Keratinocyte (primary cell): ENCODE results near the gene GPX2. TPM values are rescaled to one million over a fixed set of nuclear protein-coding genes. Genes with fewer than 3 reads are reported as not detected.

Source experiments
- DNase-seq: peaks from one replicate; pipeline ENCODE4 v3.0.0-alpha.2; 2011; ENCODE audit warnings: low read depth, missing footprints, low spot score
- FAIRE-seq: peaks from 2 replicates; lab custom pipeline; 2011; peaks lifted over from hg19 to GRCh38; lab: Jason Lieb, UNC
- H2AFZ ChIP-seq: 2 replicates; pipeline ENCODE4 v1.6.0; 2012; ENCODE audit warnings: low read length, control low read depth, inconsistent platforms; ENCODE audit not compliant: control insufficient read depth
- H3K27ac ChIP-seq: 2 replicates; pipeline ENCODE4 v1.5.1; 2011; ENCODE audit warnings: low read length; ENCODE audit not compliant: control insufficient read depth, insufficient read depth
- H3K27me3 ChIP-seq: 3 replicates; pipeline ENCODE4 v1.6.0; 2011; ENCODE audit warnings: low read length; ENCODE audit not compliant: control insufficient read depth, insufficient read depth; ENCODE audit errors: extremely low read depth
- H3K36me3 ChIP-seq, 2 experiments: 2 replicates in 1 of 2; 3 replicates in 1 of 2; pipeline ENCODE4 v1.5.1; 2011; ENCODE audit warnings: low read length in 2 of 2, mild to moderate bottlenecking in 1 of 2; ENCODE audit not compliant: control insufficient read depth in 2 of 2, insufficient read depth in 2 of 2; ENCODE audit errors: extremely low read depth in 1 of 2
- H3K4me1 ChIP-seq: 3 replicates; pipeline ENCODE4 v1.5.1; 2011; ENCODE audit warnings: low read length; ENCODE audit not compliant: control insufficient read depth, insufficient read depth; ENCODE audit errors: extremely low read depth
- H3K4me2 ChIP-seq: 3 replicates; pipeline ENCODE4 v1.6.0; 2011; ENCODE audit warnings: low read depth, low read length; ENCODE audit not compliant: control insufficient read depth, insufficient read depth; ENCODE audit errors: extremely low read depth
- H3K4me3 ChIP-seq, 3 experiments: fragments of 200-600 bp in 1 of 3; sonication (generic) in 1 of 3; 2 replicates in 2 of 3; 3 replicates in 1 of 3; pipeline ENCODE4 v1.5.1; 2011 to 2016; ENCODE audit warnings: low read length in 3 of 3, mild to moderate bottlenecking in 3 of 3, control low read depth in 2 of 3, inconsistent platforms in 1 of 3, low read depth in 1 of 3, mixed read lengths in 1 of 3, mixed run types in 1 of 3, moderate library complexity in 1 of 3; ENCODE audit not compliant: control insufficient read depth in 2 of 3, insufficient read depth in 2 of 3; ENCODE audit errors: extremely low read depth in 1 of 3
- H3K79me2 ChIP-seq: 2 replicates; pipeline ENCODE4 v1.6.0; 2012; ENCODE audit warnings: low read length; ENCODE audit not compliant: control insufficient read depth, insufficient read depth
- H3K9ac ChIP-seq: 3 replicates; pipeline ENCODE4 v1.6.0; 2011; ENCODE audit warnings: low read length; ENCODE audit not compliant: control insufficient read depth, insufficient read depth; ENCODE audit errors: extremely low read depth
- H3K9me1 ChIP-seq: 3 replicates; pipeline ENCODE4 v1.6.0; 2011; ENCODE audit warnings: low read length; ENCODE audit not compliant: control insufficient read depth, insufficient read depth; ENCODE audit errors: extremely low read depth
- H3K9me3 ChIP-seq: 2 replicates; pipeline ENCODE4 v1.5.1; 2012; ENCODE audit warnings: low read depth, low read length; ENCODE audit not compliant: control insufficient read depth
- H4K20me1 ChIP-seq: 3 replicates; pipeline ENCODE4 v1.6.0; 2011; ENCODE audit warnings: low read length; ENCODE audit not compliant: control insufficient read depth, insufficient read depth; ENCODE audit errors: extremely low read depth
- CTCF ChIP-seq, 3 experiments: IDR thresholded peaks in 1 of 3; conservative IDR thresholded peaks in 1 of 3; optimal IDR thresholded peaks in 1 of 3; 2 replicates in 2 of 3; 3 replicates in 1 of 3; pipeline versions ENCODE3 to v1.5.1; 2011; ENCODE audit warnings: low read length in 3 of 3, mild to moderate bottlenecking in 3 of 3, moderate library complexity in 2 of 3, control low read depth in 1 of 3, inconsistent platforms in 1 of 3; ENCODE audit not compliant: insufficient read depth in 2 of 3; ENCODE audit errors: extremely low read depth in 1 of 3
- EZH2 ChIP-seq: IDR thresholded peaks from one replicate; pipeline ENCODE4 v1.6.1; 2012; ENCODE audit warnings: inconsistent platforms, mild to moderate bottlenecking, low read length, moderate library complexity
- dilution Hi-C: fragments of 300-500 bp; cut with MboI; formaldehyde crosslinking; loops from one replicate; pipeline ENCODE4 v1.7.0; 2020; ENCODE audit warnings: low sequenced_read_pairs; ENCODE audit not compliant: extremely low pct_ligation_motif_present
- polyA plus RNA-seq, 5 experiments: library from polyadenylated mRNA; depleted of rRNA in 3 of 5; stranded (reverse) in 3 of 5; stranded (forward) in 1 of 5; unstranded in 1 of 5; fragments of >200 nt; gene quantifications; 1 replicate in 1 of 5; 2 replicates in 3 of 5; 3 replicates in 1 of 5; pipeline versions ENCODE4 v1.2.1 to v1.2.3, GENCODE V29; 2011 to 2012; ENCODE audit warnings: missing spikeins in 2 of 5, low read depth in 1 of 5, low replicate concordance in 1 of 5

GPX2 gene
- polyA plus RNA-seq, 1 donor (not counting 4 experiments of a cell fraction or from before 2014, with no cell fraction given) = 47.0 TPM

- Histone ChIP-seq H3K4me1 (peaks cover 5% of the 10 kb centered on the region), H3K36me3 (no peaks in the 10 kb centered on the region), H3K9me1 (no peaks in the 10 kb centered on the region), H3K79me2 (no peaks in the 10 kb centered on the region), H3K9me3 (no peaks in the 10 kb centered on the region), H3K4me2 (no peak overlapping the region), H3K27ac (no peak overlapping the region), H3K9ac (no peak overlapping the region), H4K20me1 (no peaks in the 10 kb centered on the region), H3K27me3 (no peaks in the 10 kb centered on the region), H3K4me3 (no peak overlapping the region), H2AFZ (no peak overlapping the region)
- DNase-seq (no peak), FAIRE-seq (no peak)
- dilution Hi-C loops = no loop called here
- TF ChIP-seq EZH2 (no peak), CTCF (optimal IDR thresholded peaks at IDR 0.05 in 1 of 3, IDR thresholded peaks at IDR 0.05 in 1 of 3, conservative IDR thresholded peaks at IDR 0.05 in 1 of 3; ENCODE audit: extremely low read depth in 1 of 3, insufficient read depth in 2 of 3, low read length in 3 of 3) (no peak)
These were observed 10.7 kb upstream of the GPX2 start for GRCh38 chr14:64953310-64953654.

- TF ChIP-seq CTCF (optimal IDR thresholded peaks at IDR 0.05 in 1 of 3, IDR thresholded peaks at IDR 0.05 in 1 of 3, conservative IDR thresholded peaks at IDR 0.05 in 1 of 3; ENCODE audit: extremely low read depth in 1 of 3, insufficient read depth in 2 of 3, low read length in 3 of 3) = no peak
- TF ChIP-seq EZH2 = no peak
- Histone ChIP-seq H3K79me2 (no peaks in the 10 kb centered on the region), H3K4me1 (peaks cover 5% of the 10 kb centered on the region), H3K9me1 (no peaks in the 10 kb centered on the region), H3K4me2 (no peak overlapping the region), H3K4me3 (no peak overlapping the region), H3K36me3 (no peaks in the 10 kb centered on the region), H3K9ac (no peak overlapping the region), H3K9me3 (no peaks in the 10 kb centered on the region), H3K27me3 (no peaks in the 10 kb centered on the region), H4K20me1 (no peaks in the 10 kb centered on the region), H3K27ac (no peak overlapping the region), H2AFZ (no peak overlapping the region)
- no peak for DNase-seq
- dilution Hi-C loops = no loop called here
- FAIRE-seq = no peak
These were observed 10.2 kb upstream of the GPX2 start for GRCh38 chr14:64952598-64953309.
